HG02870 (cell line): ENCODE measurements around the gene CCNY.

Experiments
- ATAC-seq: cut with Tn5 transposase; IDR thresholded peaks from one replicate; pipeline ENCODE4 v1.9.1; 2021; ENCODE audit warnings: mild to moderate bottlenecking, moderate library complexity; ENCODE audit not compliant: unreplicated experiment

Gene CCNY

GRCh38 chr10:35545878-35546590, 209.7 kb downstream of the CCNY start:
- ATAC-seq, result no peak

- no peak for ATAC-seq
Observed at GRCh38 chr10:35546824-35547225, 210.5 kb downstream of the CCNY start.

- no peak for ATAC-seq
Observed at GRCh38 chr10:35552650-35553342, 216.5 kb downstream of the CCNY start.

GRCh38 chr10:35554036-35554435, 217.7 kb downstream of the CCNY start:
- no peak for ATAC-seq

GRCh38 chr10:35554461-35555056, 218.2 kb downstream of the CCNY start:
- ATAC-seq, result peak; percentile 71

- no peak for ATAC-seq
Observed at GRCh38 chr10:35555962-35556930, 219.9 kb downstream of the CCNY start.

- no peak for ATAC-seq
Observed at GRCh38 chr10:35558276-35558675, 222.0 kb downstream of the CCNY start.

- no peak for ATAC-seq
Observed at GRCh38 chr10:35559416-35559815, 223.1 kb downstream of the CCNY start.

- no peak for ATAC-seq
Observed at GRCh38 chr10:35561715-35562114, 225.4 kb downstream of the CCNY start.

- no peak for ATAC-seq
Observed at GRCh38 chr10:35562427-35562826, 226.1 kb downstream of the CCNY start.

GRCh38 chr10:35563261-35563891, 227.1 kb downstream of the CCNY start:
- ATAC-seq, result peak; percentile 43

GRCh38 chr10:35564341-35564968, 228.1 kb downstream of the CCNY start:
- ATAC-seq, result no peak

GRCh38 chr10:35565602-35566081, 229.3 kb downstream of the CCNY start:
- ATAC-seq, result no peak

- no peak for ATAC-seq
Observed at GRCh38 chr10:35567951-35568350, 231.6 kb downstream of the CCNY start.

- no peak for ATAC-seq
Observed at GRCh38 chr10:35568483-35569015, 232.2 kb downstream of the CCNY start.

- no peak for ATAC-seq
Observed at GRCh38 chr10:35569111-35569707, 232.9 kb downstream of the CCNY start.

GRCh38 chr10:35569836-35570235, 233.5 kb downstream of the CCNY start:
- no peak for ATAC-seq

- ATAC-seq, result no peak
Observed at GRCh38 chr10:35570397-35570796, 234.1 kb downstream of the CCNY start.

- ATAC-seq, result no peak
Observed at GRCh38 chr10:35572583-35572982, 236.3 kb downstream of the CCNY start.
